GM21717 (cell line): ENCODE results near the gene BARD1.
"Not testable (repeated sequence)": the region's sequence is repeated elsewhere in the genome, so short reads cannot be mapped to it uniquely, and the experiment has no call there.

Experiments used
- ATAC-seq: cut with Tn5 transposase; IDR thresholded peaks from one replicate; pipeline ENCODE4 v1.9.1; 2021; ENCODE audit warnings: mild to moderate bottlenecking, moderate library complexity; ENCODE audit not compliant: unreplicated experiment

BARD1 gene

DNA sequence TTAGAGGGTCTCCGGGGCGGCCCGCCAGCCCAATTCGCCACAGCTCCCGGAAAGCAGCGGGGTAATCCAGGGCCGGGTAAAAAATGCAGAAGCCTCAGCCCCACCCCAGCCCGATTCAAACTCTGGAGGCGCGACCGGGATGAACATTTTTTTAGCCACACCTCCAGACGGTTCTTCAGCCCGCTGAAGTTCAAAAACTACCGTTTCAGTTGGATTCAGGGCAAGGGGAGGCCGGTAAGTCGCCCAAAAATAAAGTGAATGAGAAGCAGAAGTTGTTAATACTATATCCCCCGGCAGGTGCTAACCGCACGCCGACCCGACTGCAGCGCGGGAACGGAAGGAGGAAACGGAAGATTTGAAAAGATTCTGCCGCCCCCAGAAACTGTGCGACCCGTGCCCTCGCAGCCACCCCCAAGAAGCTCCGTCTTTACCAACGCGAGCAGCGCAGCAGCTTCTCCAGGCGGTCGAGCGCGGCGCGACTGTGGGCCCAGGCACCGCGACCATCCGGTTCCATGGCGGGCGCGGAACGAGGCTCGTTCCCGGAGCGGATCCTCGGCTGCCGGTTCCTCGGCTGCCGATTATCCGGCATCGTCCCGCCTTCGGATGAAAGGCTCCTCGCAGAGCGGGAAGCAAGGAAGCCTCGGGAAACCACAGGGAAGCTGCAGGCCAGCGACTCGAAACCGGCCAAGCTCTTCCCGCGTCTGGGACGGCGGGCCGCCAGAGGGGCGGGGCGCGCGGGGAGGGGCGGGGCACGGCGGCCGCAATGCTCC is at the start of gene BARD1:
TSS of gene BARD1 (minus strand) at position 703 of the 770 bp plus-strand sequence. CDS start at position 589, 114 bp downstream.
- ATAC-seq, result peak; percentile 31

DNA sequence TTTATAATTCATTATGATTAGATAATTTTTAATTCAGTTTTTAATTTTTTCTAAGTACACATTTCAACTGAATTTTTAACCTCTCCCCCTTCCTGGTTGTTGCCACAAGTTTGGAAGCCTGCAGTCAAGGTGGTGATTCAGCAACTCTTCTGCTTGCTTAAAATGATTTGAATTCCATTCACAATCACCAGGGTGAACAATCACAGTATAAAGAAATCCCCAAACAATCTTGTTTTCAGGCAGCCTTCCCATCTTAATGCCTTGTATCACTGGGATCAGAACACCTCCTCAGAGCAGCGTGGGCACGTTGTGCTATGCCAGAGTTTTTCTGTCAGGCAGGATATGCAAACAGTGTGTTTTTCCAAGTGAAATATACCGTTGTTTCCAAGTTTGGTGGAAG is 46.7 kb upstream of the BARD1 start:
- ATAC-seq, result no peak

DNA sequence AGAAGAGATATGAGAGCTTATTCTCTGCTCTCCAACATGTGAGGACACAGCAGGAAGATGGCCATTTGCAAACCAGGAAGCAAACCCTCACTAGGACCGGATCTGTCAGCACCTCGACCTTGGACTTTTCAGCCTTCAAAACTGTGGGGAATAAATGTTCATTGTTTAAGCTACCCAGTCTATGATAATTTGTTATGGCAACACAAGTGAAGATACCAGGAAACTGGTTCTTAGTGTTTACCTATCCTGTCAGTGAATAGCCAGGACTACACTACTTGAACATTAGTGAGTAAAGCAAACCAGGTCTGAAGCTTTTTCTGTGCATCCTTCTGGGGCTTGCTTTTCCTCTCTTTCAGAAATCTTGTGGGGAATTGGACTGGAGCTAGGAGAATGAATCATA is 44.4 kb upstream of the BARD1 start:
- ATAC-seq, result no peak

DNA sequence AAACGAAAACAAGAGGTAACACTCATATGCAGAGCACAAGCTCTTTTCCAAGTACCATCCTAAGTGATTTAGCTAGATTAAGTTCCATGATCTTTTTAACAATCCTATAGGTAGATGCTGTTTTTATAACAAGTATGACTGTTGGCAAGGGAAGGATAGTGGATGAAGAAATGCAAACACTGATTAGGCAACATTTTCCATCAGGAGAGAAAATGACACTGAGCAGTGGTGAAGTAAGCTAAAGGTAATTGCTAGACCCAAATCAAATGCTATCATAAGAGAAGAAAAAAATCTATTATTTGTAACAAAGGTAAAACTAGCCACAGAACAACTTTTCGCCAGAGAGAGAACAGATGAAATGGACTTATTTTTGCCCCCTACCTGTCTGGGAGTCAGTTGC is 34.3 kb upstream of the BARD1 start:
- no peak for ATAC-seq

DNA sequence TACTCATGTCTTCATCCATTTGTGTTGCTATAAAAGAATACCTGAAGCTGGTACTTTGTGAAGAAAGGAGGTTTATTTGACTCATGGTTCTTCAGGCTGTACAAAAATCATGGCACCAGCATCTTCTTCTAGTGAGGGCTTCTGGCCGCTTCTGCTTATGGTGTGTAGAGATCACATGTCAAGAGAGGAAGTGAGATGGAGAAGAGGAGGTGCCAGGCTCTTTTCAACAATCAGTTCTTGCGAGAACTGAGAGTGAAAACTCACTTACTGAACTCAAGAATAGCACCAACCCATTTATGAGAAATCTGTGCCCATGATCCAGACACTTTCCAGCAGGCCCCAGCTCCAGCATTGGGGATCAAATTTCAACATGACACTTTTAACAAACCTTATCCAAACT is 30.0 kb upstream of the BARD1 start:
- ATAC-seq, result peak; percentile 96

DNA sequence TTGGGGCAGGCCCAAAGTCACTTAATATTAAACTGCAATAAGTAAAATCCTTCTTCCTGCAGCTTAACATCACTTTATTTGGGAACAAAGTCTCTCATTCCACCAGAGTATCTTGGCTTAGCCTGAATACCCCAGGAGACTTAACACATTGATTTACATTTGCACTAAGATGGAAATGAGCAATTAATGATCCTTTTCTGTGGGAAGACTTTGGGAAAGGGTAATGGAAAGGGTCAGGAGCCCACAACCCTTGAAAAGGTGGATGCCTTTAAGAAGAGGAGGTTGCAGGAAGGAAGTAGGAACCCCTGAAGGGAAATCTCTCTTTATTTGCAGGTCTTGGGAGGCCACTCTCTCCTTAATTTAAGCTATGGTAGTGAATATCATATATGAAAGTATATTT is 28.0 kb upstream of the BARD1 start:
- no peak for ATAC-seq

DNA sequence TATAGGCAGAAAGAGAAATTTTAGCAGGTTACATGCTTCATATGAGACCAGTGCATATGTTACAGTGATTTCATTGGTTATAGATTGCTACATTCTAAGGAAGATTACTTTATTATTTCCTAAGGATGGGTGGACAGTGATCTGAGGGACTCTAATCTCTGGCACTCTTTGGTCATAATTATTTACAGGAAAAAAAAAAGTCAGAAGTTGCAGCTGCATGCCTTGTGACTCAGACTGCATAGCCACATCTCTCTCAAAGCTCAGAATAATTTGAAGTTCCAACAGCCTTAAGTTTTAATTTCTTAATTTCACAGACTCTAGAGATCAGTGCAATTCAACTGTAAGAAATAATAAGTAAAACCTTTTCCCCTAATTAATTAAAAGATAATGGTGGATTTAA is 27.1 kb upstream of the BARD1 start:
- no peak for ATAC-seq

DNA sequence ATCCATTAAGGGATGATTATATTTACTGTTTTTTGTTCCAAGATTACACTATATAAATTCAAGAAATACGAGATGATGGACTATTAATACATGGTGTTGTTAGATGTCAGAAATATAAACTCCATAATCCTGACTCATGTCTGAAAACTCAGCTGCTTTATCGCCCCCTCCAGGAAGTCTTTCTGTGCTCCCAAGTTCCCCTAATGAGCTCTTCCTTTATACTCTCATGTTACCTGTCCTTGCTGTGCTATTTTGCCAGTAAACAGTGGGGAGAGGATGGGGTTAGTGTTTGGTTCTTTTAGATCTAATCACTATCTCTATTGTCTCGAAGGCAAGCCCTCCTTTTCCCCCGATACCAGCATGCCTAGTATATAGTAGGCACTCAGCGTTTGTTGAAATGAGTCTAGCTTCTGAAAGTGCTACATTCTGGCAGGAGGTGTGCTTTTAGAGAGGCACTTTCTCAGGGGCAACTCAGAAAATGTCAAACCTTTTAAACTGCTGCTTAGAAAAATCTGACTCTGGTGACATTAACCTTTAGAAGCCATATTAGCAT is 21.4 kb upstream of the BARD1 start:
- ATAC-seq, result no peak

DNA sequence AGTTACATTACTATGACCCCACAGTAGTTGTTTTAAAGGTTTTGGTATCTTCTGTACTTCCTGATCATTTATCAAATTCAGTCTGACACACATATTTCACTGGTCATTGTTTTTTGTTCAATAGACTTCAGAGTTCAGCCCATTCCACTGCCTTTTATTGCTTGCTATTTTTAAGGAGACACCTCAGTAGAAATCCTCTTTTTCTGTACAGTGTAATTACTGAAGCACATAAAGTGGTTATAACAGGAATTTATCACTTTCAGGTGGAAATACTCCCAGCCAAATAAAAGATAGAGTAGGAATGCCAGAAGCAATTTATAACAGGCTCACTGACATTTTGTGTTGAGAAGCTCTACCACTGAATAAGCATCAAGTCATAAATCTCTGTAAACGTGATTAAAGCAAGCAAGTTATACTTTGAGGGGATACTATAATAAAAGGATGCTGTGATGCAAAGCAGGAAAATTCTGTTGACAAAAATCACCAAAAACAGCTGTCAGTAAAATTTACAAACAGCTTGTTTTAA is 6.6 kb upstream of the BARD1 start:
- no peak for ATAC-seq

DNA sequence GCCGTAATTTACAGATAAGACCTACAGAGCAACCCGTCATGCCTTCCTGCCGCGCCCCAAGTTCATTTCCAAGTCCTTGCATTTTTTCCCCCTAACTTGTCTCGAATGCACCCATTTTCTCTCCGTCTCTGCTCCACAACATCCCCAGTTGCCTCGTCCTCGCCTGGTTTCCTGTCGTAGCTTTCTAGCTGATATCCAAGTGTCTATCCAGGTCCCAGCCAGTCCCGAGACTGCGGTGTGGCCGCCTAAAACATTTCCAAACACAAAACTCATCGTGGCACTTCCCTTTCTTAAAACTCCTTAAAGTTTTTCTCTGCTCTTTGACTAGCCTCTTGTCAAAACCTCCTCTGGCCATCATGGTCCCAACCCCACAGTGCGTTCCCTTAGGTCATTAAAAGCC is 1.2 kb upstream of the BARD1 start:
- no peak for ATAC-seq

DNA sequence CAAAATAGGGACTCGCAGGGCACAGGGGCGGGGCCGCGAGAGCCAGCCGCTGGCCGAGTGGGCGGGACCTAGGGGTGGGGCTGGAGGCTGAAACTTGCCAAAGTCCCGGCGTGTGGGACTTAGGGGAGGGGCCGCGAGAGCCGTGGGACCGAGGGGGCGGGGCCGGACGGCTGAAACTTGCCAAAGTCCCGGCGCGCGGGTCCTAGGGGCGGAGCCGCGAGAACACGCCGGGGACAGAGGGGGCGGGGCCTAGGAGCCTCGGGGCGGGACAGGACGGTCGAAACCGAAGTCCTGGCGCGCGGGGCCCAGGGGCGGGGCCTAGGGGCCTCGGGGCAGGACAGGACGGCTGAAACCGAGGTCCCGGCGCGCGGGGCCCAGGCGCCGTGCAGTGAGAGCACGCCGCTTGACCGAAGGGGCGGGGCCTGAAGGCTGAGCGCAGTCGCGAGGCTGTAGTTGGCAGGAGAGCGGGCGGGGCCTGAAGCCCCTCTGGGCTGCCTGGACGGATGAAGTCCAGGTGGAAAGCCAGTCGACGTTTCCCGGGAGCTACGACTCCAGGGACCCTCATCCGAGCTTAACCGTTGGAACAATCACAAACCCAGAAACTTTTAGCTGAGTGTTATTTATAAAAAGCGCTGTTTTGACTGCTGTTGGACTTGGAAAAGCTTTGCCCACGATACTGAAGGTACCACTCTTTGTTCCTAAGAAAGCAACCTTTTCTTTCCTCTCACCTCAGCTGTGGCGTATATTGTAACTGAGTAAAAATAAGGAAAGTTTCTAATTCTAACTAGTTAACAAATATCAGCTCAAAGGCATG is 475 bp upstream of the BARD1 start:
- ATAC-seq, result peak; percentile 88

DNA sequence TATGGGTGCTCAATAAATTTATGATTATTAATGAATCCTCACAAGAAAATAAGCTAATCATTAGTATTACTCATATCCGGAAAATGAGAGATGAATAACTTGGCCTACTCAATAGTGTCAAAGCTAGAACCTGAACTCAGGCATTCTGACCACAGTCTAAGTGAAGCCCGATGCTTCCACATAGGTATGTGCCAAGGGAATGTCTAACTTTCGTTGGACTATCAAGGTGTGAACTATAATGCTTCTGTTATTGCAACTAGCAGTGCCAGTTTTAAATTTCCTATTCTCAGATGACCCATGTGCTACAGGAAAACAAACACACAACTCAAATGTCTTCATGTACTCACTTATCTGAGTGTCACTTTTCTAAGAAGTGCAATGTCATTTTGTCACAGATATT is 1.8 kb downstream of the BARD1 start:
- no peak for ATAC-seq

DNA sequence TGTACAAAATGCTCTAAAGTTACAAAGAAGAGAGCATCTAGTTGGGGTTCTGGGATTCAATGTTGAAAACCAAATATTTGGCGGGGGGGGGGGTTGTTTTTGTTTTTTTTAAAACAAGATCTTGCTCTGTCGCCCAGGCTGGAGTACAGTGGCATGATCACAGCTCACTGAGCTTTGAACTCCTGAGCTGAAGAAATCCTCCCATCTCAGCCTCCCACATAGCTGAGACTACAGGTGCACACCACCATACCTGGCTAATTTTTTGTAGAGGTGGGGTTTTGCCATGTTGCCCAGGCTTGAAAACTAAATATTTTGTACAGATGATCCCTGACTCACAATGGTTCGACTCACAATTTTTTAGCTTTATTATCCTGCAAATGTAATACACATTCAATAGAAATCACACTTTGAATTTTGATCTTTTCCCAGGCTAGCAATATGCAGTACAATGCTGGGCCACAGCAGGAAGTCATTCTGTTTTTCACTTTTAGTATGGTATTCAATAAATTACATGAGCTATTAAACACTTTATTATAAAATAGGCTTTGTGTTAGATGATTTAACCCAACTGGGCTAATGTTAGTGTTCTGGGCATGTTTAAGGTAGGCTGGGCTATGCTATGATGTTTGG is 7.6 kb downstream of the BARD1 start:
- ATAC-seq, result no peak

DNA sequence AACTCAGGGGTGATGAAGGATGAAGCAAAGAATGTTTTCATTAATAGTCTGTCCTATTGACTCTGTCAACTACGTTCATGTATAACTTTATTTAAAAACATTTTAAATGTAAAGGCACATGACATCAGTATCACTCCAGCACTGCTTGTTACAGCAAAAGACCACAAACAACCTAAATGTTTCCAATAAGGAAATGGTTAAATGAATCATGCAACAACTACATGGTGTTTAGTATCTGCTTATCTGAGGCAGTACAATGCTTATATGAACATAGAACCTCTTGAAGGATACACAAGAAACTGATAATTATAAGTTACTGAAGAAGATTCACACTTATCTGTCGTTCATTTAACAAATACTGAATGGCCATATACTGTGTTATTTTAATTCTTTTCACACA is 8.4 kb downstream of the BARD1 start:
- no peak for ATAC-seq

DNA sequence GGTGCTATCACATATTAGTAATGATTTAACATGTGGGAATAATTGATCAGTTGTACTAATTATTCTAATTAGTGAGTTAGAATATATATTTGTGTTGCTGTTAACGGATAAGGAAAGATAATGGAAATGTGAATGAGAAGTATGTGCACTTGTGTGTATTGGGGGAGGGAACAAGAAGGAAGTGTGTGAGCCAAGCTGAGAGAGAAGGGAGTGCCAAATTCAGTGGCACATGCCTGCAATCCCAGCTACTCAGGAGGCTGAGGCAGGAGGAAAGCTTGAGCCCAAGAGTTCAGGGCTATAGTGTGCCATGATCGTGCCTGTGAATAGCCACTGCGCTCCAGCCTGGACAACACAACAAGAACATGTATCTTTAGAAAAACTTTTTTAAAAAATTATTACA is 9.3 kb downstream of the BARD1 start:
- no peak for ATAC-seq

DNA sequence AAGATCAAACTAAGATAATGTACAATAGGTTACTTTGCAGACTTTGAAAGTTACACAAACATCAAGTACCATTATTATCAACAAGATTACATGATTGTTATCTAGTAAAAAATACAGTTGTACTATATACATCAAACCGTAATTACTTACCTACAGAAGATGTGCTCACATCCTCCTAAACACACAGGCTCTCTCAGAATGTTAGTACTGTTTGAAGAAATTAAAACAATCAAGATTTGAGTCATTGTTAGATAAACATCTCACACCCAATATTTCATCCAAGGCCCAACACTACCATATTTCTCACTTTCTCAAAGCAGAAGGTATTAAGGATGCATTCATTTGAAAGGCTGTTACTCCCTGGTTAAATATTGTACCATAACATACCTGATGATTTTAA is 12.6 kb downstream of the BARD1 start:
- no peak for ATAC-seq

DNA sequence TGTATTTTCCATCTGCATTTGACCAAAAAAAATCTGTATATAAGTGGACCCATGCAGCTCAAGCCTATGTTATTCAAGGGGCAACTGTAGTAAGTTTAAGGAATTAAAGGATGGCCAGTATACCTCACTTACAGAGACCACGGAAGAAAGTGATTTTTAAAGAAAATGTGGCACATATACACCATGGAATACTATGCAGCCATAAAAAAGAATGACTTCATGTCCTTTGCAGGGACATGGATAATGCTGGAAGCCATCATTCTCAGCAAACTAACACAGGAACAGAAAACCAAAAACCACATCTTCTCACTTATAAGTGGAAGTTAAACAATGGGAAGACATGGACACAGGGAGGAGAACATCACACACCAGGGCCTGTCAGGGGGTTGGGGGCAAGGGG is 26.3 kb downstream of the BARD1 start:
- not testable (repeated sequence) for ATAC-seq

DNA sequence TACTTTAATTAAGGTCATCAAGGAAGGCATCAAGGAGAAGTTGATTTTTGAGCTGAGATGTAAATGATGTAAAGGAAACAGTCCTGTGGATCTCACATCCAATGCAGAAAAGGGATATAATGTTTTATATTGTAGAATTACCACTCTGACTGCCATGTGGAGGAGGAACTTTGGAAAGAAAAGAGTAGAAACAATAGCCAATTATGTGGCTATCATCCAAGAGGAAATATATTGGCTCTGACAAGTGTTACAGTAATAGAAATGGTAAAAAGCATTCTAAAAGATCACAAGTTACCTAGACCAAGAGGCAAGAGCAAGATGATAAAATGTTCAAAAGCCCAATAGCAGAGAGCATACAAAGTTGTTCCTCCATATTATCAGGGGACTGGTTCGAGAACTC is 26.8 kb downstream of the BARD1 start:
- ATAC-seq, result no peak

DNA sequence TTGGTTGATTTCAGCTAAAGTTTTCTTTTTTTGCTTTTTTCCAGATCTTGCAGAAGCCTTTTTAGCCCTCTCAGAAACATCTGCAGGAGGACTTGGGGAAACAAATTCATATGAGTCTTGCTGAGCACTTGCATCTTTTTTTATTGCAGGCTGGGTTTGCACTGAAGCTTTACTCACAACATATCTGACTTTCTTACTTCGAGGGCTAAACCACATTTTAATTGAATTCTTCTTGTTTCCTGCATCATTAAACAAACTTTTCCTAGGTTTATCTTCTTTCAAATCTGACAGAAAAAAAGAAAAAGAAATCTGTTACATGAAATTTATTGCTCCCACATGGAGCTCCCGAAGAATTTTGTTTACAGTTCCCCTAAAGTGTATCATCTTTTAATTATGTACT is 28.3 kb downstream of the BARD1 start:
- no peak for ATAC-seq

DNA sequence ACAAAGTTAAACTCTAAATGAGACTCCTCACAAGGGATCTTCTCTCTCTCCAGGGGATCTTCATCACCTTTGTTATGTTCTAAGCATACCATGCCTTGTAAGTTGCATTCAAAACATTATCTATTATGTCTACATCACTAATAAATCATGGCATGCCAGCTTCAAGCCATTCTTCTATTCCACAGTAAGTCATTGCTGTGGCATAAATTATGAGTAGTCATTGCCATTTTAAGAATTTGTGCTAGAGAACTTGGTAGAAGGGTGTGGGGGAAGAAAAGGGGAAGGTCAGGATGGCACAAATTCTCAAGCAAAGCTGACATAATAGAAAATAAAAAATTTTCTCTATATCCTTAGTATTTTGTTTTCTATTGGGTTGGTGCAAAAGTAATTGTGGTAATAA is 33.5 kb downstream of the BARD1 start:
- ATAC-seq, result no peak

DNA sequence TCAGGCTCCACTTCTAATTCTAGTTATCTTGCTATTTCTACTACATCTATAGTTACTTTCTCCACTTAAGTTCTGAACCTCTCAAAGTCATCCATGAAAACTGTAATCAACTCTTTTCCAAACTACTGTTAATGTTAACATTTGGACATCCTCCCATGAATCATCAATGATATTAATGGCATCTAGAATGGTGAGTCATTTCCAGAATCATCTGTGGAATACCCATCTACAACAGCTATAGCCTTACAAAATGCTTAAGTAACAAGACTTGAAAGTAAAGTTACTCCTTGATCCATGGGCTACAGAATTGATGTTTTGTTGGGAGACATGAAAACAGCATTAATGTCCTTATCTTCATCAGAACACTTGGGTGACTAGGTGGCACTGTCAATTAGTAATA is 35.4 kb downstream of the BARD1 start:
- no peak for ATAC-seq
